Hepatocyte (in vitro differentiated cells): ENCODE data around the gene SCFD2. TPM values are rescaled to one million over a fixed set of nuclear protein-coding genes. Genes with fewer than 3 reads are reported as not detected.

Experiments used
- DNase-seq: peaks from one replicate; pipeline ENCODE4 v3.0.0-alpha.2; 2016; ENCODE audit warnings: low spot score
- H2AFZ ChIP-seq: fragments of 200-600 bp; sonication (generic); 2 replicates; pipeline ENCODE4 v1.6.0; 2016; ENCODE audit warnings: antibody characterized with exemption, mild to moderate bottlenecking
- H3K27ac ChIP-seq: fragments of 200-600 bp; sonication (generic); 2 replicates; pipeline ENCODE4 v1.5.1; 2016; ENCODE audit warnings: mild to moderate bottlenecking
- H3K27me3 ChIP-seq: fragments of 200-600 bp; sonication (generic); 2 replicates; pipeline ENCODE4 v1.6.1; 2016
- H3K36me3 ChIP-seq: fragments of 200-600 bp; sonication (generic); replicated peaks from 2 replicates; pipeline ENCODE4 v1.5.1; 2016; ENCODE audit warnings: low read depth; ENCODE audit not compliant: insufficient read depth
- H3K4me1 ChIP-seq: fragments of 200-600 bp; sonication (generic); 2 replicates; pipeline ENCODE4 v1.5.1; 2016; ENCODE audit warnings: mild to moderate bottlenecking, moderate library complexity; ENCODE audit not compliant: insufficient read depth
- H3K4me2 ChIP-seq: fragments of 200-600 bp; sonication (generic); 2 replicates; pipeline ENCODE4 v1.6.0; 2016
- H3K4me3 ChIP-seq: fragments of 200-600 bp; sonication (generic); 2 replicates; pipeline ENCODE4 v1.5.1; 2016; ENCODE audit warnings: mild to moderate bottlenecking
- H3K79me2 ChIP-seq: fragments of 200-600 bp; sonication (generic); 2 replicates; pipeline ENCODE4 v1.6.0; 2017; ENCODE audit warnings: mild to moderate bottlenecking
- H3K9me2 ChIP-seq: fragments of 200-600 bp; sonication (generic); replicated peaks from 2 replicates; pipeline ENCODE4 v1.6.0; 2017; ENCODE audit warnings: mild to moderate bottlenecking; ENCODE audit not compliant: insufficient read depth
- H3K9me3 ChIP-seq: fragments of 200-600 bp; sonication (generic); 2 replicates; pipeline ENCODE4 v1.5.1; 2016; ENCODE audit warnings: low read depth, mild to moderate bottlenecking
- H4K20me1 ChIP-seq: fragments of 200-600 bp; sonication (generic); 2 replicates; pipeline ENCODE4 v1.6.0; 2016; ENCODE audit warnings: mild to moderate bottlenecking; ENCODE audit not compliant: insufficient read depth, poor library complexity, severe bottlenecking
- EZH2 ChIP-seq: fragments of 200-600 bp; sonication (generic); IDR thresholded peaks from 2 replicates; pipeline ENCODE4 v1.6.1; 2016; ENCODE audit warnings: antibody characterized with exemption, mild to moderate bottlenecking, borderline replicate concordance
- EZH2phosphoT487 ChIP-seq: fragments of 200-600 bp; sonication (generic); IDR thresholded peaks from one replicate; pipeline ENCODE4 v1.6.1; 2018; ENCODE audit warnings: antibody characterized with exemption, mild to moderate bottlenecking, low read depth, moderate library complexity; ENCODE audit not compliant: unreplicated experiment, severe bottlenecking
- WGBS: methylation state at CpG from one replicate; pipeline ENCODE4 v1.1.6; 2016; ENCODE audit warnings: low lambda C conversion rate; ENCODE audit errors: missing lambda C conversion rate; 5-methylcytosine and 5-hydroxymethylcytosine counted together
- polyA plus RNA-seq: library from polyadenylated mRNA; unstranded; fragments of >200 nt; fragmentation: Nextera tagmentation; extraction: Ambion mirVana; gene quantifications from 2 replicates; pipeline ENCODE4 v1.2.1, GENCODE V29; 2016
- total RNA-seq: library from RNA; depleted of rRNA; stranded (reverse); fragments of >200 nt; gene quantifications from 2 replicates; pipeline ENCODE4 v1.2.3, GENCODE V29; 2014
- TF ChIP-seq, protein P1 (sequence below): fragments of 200-600 bp; sonication (generic); IDR thresholded peaks from 2 replicates; pipeline ENCODE4 v1.5.1; 2016; ENCODE audit warnings: antibody characterized with exemption, mild to moderate bottlenecking; ENCODE audit not compliant: poor library complexity

The SCFD2 gene
- total and polyA plus RNA-seq, 2 experiments from 2014 or later, result 8.4 to 15.7 TPM

DNA sequence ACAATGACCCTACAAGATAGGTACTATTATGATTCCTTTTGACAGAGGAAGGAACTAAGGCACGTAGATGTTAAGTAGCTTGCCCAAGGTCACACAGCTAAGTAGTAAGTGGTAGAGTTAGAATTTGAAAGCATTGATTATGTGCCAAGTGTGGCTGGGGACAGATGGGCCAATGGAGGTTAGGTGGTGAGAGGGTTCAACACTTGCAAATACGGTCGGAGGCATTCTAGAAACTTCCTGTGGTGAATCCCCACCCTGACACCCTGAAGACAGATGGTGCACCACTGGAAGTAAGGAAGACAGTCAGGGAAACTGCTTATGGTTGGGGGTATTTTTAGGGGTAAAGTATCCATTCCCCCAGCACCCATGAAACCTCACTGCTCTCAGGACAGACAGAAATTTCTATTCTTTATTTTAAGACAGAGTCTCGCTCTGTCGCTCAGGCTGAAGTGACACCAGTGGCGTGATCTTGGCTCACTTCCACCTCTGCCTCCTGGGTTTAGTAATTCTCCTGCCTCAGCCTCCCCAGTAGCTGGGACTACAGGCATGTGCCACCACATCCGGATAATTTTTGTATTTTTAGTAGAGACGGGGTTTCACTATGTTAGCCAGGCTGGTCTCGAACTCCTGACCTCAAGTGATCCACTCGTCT, 361.2 kb downstream of the SCFD2 start:
- 95% methylated on average over 10 of the region's 10 CpGs for WGBS
- Histone ChIP-seq H4K20me1 (no peaks in the 10 kb centered on the region), H3K4me3 (no peak overlapping the region), H3K4me1 (peaks cover 16% of the 10 kb centered on the region), H3K4me2 (no peak overlapping the region), H3K79me2 (no peaks in the 10 kb centered on the region), H3K9me2 (no peaks in the 10 kb centered on the region), H3K27ac (no peak overlapping the region), H3K36me3 (no peaks in the 10 kb centered on the region), H2AFZ (no peak overlapping the region), H3K27me3 (no peaks in the 10 kb centered on the region), H3K9me3 (no peaks in the 10 kb centered on the region)
- DNase-seq, result no peak
- TF ChIP-seq, protein P1, sequence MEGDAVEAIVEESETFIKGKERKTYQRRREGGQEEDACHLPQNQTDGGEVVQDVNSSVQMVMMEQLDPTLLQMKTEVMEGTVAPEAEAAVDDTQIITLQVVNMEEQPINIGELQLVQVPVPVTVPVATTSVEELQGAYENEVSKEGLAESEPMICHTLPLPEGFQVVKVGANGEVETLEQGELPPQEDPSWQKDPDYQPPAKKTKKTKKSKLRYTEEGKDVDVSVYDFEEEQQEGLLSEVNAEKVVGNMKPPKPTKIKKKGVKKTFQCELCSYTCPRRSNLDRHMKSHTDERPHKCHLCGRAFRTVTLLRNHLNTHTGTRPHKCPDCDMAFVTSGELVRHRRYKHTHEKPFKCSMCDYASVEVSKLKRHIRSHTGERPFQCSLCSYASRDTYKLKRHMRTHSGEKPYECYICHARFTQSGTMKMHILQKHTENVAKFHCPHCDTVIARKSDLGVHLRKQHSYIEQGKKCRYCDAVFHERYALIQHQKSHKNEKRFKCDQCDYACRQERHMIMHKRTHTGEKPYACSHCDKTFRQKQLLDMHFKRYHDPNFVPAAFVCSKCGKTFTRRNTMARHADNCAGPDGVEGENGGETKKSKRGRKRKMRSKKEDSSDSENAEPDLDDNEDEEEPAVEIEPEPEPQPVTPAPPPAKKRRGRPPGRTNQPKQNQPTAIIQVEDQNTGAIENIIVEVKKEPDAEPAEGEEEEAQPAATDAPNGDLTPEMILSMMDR, result no peak
- TF ChIP-seq EZH2 (no peak), EZH2phosphoT487 (no peak)

DNA sequence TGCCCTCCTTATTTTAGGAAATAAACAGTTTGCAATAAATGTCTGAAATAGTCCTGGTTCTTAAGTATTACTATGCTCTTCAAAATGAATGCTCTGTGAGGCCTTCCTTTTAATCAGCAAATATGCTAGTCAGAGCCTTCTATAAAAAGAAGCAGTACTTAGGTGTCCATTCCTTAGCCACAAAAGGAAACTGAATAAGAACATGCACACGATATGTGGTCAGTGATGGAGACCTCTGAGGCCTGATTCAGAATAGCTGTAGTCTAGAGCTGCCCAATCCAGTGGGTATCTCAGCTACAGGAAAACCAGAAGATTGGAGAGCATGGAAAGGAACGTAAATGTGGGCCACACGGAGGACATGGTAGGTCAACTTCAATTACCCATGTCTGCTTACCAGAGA, 361.9 kb downstream of the SCFD2 start:
- Histone ChIP-seq H3K9me3 (no peaks in the 10 kb centered on the region), H3K9me2 (no peaks in the 10 kb centered on the region), H3K27me3 (no peaks in the 10 kb centered on the region), H3K79me2 (no peaks in the 10 kb centered on the region), H3K36me3 (no peaks in the 10 kb centered on the region), H2AFZ (no peak overlapping the region), H4K20me1 (no peaks in the 10 kb centered on the region), H3K4me3 (no peak overlapping the region), H3K27ac (no peak overlapping the region), H3K4me1 (peaks cover 9% of the 10 kb centered on the region), H3K4me2 (no peak overlapping the region)
- TF ChIP-seq, protein P1, result no peak
- TF ChIP-seq EZH2phosphoT487, result no peak
- TF ChIP-seq EZH2, result no peak
- DNase-seq, result no peak
- WGBS, result 91% methylated on average over 3 of the region's 3 CpGs

DNA sequence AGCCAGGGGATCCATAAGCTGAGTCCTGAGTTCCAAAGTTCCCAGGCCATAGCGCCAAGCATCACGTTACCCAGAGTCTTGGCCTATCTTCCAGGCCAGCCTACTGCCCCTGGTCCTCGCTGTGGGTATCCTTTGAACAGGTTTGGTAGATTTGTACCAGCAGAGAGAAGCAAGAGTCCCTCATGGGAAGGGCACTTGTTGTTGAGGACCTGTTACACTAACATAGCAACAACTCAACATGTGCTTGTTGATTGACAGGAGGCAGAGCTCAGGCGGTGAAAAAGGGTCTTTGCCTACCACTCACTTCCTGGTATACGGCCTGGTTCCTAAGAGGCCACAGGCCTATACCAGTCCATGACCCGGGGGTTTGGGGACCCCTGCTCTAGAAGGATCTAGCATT, 365.3 kb downstream of the SCFD2 start:
- Histone ChIP-seq H3K9me2 (no peaks in the 10 kb centered on the region), H3K9me3 (no peaks in the 10 kb centered on the region), H3K36me3 (no peaks in the 10 kb centered on the region), H3K4me3 (no peak overlapping the region), H4K20me1 (no peaks in the 10 kb centered on the region), H3K4me1 (peaks cover 27% of the 10 kb centered on the region), H3K79me2 (no peaks in the 10 kb centered on the region), H2AFZ (no peak overlapping the region), H3K4me2 (no peak overlapping the region), H3K27ac (no peak overlapping the region), H3K27me3 (no peaks in the 10 kb centered on the region)
- no peak for DNase-seq
- 87% methylated on average over 6 of the region's 6 CpGs for whole genome bisulfite sequencing
- TF ChIP-seq, protein P1, result no peak
- TF ChIP-seq EZH2 (no peak), EZH2phosphoT487 (no peak)
